Smooth muscle cell of the brain vasculature (primary cell): ENCODE measurements around the gene SLC13A3.

Experiments used
- DNase-seq: peaks from one replicate; pipeline ENCODE4 v3.0.0-alpha.2; 2012; ENCODE audit warnings: low read depth, low spot score

SLC13A3 gene

GRCh38 chr20:46652699-46653098, 1.4 kb upstream of the SLC13A3 start:
- DNase-seq = no peak

GRCh38 chr20:46650575-46651090, 626 bp downstream of the SLC13A3 start:
- DNase-seq = no peak

DNA sequence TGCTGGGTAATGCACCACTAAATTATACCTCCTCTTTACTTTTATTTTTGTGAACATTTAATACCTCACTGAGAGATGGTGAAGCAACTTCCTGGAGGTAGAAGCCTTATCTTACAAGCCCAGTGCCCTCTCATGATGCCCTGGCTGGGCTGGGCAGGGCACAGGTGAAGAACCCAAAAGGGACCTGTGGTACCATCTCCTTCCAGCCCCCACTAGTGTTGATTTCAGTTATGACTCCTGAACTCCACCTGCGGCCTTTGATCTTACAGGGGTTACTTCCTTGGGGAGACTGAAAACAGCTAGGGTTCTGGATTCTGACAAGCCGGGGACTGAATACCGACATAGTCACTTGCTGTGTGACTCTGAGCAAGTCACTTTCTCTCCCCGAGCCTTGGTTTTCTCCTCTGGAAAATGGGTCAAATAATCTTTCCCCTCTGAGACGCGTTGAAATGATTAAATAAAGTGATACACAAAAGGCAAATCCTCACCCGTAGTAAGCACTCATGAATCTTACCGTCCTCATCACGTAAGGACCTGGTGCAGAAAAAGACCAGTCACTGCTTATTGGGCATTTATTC, 1.2 kb downstream of the SLC13A3 start:
- DNase-seq = no peak

- DNase-seq = no peak
Measured at GRCh38 chr20:46649650-46649949, 1.7 kb downstream of the SLC13A3 start.

DNA sequence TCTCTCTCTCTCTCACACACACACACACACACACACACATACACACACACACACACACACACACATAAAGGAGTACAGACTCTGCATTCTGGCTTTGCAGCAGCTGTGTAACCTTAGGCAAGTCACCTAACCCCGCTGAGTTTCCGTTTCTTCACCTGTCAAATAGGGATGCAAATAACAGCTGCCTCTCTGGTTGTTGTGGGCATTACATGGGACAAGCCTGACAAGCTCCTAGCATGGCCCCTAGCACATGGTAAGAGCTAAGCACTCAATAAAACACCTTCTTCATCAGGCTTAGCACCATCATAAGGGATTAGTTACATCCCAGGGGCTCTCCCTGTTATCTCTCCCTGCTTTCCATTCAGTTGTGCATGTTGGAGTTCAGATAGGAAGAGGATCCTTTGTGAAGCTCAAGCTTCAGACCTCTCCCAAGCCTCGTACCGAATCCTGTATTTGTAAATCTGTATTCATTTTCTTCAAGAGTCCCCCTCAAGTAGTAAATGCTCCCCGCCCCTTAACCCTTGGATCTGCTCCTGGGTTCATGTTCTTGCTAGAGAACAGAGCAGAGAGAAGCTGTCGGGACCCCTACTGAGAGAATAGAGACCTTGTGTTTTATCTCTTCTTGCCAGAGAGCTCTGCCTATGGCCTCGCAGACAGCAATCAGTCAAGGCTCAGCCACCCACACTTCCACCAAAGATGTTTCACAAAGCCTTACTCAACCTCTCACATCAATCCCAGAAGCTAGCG, 2.2 kb downstream of the SLC13A3 start:
- DNase-seq = no peak

DNA sequence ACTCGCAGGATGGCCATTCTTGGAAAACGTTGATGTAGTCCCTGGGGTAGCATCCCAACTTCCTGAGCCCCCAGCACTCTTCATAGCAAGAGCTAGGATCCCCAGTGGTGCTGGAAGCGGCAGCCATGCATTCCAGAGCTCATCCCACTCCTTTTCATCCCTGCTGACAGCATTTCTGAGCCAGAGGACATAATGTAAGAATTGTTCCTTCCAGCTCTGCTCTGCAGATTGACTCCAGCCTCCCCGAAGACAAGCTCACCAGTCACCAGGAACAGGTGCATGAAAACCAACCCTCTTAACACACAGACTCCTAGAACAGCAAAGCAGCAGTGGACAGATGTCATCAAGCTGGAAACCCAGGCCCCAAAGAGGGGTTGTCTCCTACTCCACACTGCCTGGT, 3.8 kb downstream of the SLC13A3 start:
- no peak for DNase-seq

DNA sequence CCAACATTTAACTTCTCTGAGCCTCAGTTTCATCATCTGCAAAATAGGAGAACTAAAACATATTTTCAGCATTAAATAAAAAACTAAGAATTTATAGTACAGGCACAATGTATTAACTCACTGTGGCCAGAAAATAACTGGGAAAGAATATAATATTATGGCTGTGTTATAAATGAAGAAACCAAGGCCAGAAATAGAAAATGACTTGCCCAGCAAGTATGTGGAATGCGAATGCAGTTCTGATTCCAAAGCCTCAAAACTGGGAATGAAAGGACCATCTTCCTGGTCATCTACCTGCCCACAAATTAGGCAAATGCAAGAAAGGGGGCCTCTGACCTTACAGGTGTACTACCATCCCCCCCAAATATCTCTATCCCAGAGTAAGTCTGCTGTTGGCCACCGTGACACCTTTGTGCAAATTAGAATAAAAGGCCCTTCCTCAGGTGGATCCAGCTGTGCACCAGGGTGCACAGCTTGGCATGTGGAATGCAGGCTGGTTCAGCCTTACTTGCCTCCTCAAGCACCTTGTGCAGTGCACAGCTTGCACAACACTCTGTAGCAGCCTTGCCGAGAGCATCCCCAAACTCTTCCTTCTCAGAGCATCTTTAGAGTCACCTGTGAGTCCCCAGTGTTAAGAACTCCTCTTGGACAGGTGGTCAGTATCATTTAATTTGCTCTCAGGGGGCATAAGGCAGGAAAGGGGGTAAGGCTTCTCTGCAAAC, 4.4 kb downstream of the SLC13A3 start:
- DNase-seq = no peak

DNA sequence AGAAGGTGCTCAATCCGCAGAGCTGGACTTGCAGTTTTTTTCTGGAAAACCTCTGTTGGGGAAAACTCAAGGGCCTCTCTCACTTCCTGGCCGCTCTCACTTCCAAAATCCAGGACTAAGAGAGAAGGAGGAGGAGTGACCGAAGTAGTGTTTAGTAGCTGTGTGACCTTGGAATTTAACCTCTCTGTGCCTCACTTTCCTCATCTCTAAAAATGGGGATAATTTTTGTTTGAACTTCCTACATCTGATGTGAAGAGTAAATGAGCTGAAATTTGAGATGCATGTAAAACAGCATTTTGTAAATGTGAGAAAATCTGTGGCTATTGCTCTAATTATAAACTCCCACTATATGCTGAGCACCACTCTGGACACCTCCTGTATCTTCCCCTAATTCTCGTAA, 5.1 kb downstream of the SLC13A3 start:
- DNase-seq = no peak

DNA sequence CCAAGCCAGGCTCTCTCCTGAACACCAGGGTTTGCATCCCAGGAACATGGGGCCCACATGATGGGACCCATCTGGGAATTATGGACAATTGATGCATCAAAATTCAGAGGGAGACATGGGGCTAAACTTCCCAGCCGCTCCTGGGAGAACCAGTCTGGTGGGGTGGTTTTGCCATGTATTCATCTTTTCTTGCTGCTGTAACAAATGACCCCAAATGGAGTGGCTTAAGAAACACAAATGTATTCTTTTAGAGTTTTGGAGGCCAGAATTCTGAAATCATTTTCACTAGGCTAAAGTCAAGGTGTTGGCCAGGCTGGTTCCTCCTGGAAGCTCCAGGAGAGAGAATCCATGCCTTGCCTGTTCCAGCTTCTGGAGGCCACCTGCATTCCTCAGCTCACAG, 6.5 kb downstream of the SLC13A3 start:
- no peak for DNase-seq

GRCh38 chr20:46644160-46644559, 7.1 kb downstream of the SLC13A3 start:
- DNase-seq = no peak

DNA sequence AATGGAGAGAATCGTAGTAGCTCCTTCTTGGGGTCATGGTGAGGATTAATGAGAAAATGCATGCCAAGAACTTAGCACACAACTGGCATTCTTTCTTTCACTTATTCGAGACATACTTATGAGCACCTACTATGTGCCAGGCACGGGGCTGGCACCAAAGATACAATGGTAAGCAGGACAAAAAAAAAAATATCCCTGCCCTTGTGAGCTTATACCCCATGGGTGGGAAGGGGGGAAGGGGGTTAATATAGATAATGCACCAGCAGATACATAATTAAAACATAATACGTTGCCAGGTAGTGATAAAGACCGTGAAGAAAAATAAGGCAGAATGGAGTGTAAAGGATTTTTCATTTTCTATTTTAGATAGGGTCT, 8.3 kb downstream of the SLC13A3 start:
- DNase-seq = no peak

DNA sequence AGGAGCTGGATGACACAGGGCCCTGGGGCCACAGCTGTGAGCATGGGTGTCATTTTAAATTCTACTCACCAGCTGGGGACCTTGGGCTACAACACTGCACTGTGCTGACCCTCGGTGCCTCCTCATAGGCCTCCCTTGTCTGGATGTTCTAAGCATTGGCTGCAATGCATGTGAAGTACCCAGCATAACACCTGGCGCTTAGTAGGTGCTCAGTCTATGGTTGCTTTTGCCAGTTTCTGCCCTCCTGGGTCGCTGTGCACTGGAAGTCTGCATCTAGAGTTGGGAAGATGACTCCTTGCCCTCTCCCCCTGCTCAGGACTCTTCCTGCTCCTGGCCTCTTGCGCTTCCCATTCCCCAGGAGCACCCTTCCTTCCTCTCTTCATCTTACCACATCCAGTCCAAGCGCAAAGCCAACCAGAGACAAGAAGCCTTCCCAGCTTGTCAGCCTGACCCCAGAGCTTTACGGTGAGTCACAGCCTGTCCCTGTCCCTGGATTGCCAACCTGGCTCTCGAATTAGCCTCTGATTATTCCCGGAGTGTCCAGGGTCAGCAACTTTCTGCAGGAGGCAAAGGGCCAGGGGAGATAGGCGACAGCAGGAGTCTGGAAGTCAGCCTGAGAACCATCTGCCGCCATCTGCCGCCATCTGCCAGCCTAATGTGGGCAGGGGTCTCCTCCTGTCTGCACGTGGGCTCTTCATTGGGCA, 8.8 kb downstream of the SLC13A3 start:
- DNase-seq = no peak

GRCh38 chr20:46641424-46641823, 9.8 kb downstream of the SLC13A3 start:
- DNase-seq = no peak

DNA sequence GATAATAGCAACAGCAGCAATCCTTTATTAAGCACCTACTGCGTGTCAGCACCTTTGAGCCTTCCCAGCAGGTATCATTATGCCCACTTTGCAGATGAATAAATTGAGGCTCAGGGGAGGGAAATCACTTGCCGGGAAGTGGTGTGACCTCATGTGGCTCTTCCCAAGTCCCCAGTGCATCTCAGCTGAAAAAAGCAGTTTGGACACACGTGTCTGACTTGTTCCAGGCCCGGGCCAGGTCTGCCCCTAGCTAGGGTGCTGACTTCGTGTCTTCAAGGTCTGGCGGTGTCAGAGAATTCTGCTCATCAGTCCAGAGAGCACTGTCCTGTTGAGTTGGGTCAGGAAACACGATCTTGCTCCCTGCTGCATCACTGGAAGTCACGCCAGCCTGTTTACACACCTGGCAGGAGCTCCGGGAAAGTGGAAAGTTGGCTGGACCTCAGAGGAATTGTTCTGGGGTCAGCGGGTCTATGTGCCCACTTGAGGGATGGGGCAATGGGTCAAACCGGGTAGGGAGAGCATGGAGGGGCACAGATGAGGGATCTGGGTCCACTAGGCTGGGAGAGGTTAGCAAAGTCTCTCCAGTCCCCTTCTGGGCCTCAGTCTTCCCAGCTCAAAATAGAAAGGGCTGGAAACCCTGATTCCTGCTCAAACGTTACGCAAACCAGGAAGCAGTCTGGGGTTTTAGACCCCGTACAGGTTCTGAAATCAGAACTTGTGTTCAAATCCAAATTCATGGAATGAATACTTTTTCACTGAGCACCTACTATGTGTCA, 10.5 kb downstream of the SLC13A3 start:
- DNase-seq = peak; percentile 53

- DNase-seq = no peak
Measured at GRCh38 chr20:46640044-46640443, 11.2 kb downstream of the SLC13A3 start.

DNA sequence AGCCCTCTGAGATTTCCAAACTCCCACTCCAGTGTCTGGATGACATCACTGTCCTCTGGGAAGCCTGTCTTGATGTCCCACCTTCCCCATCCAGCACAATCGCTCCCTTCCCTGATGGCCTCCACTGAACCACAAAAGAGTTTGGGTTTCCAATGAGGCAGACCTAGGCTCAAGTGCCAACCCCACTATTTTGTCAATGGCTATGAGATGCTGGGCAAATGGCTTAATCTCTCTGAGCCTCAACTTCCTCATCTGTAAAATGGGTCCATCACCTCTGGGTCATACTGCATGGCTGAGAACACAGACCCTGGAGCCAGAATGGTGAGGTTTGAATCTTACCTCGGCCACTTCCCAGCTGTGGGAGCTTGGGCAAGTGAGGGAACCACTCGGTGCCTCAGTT, 11.7 kb downstream of the SLC13A3 start:
- DNase-seq = no peak

DNA sequence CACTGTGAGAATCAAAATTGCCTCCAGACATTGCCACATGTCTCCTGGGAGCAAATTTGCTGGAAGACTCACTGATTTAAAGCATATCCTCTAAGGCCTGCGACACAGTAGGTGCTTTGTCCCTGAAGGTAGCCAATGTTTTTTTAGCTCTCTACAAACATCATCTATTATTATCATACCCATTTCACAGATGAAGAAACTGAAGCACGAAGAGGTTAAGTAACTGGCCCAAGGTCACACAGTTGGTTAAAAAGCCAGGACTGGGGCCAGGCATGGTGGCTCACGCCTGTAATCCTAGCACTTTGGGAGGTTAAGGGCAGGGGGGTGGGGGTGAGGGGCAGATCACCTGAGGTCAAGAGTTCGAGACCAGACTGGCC, 12.4 kb downstream of the SLC13A3 start:
- no peak for DNase-seq

- no peak for DNase-seq
Measured at GRCh38 chr20:46638134-46638897, 12.9 kb downstream of the SLC13A3 start.

GRCh38 chr20:46637427-46638133, 13.7 kb downstream of the SLC13A3 start:
- no peak for DNase-seq

GRCh38 chr20:46637020-46637419, 14.2 kb downstream of the SLC13A3 start:
- DNase-seq = no peak
